Peyer's patch (tissue), 4 donors: ENCODE results near the gene DENND4B. TPM values are rescaled to one million over a fixed set of nuclear protein-coding genes. Genes with fewer than 3 reads are reported as not detected.
A peak's percentile ranks its signal among the peaks of the same experiment; 100 is the strongest.

Experiments used
- DNase-seq, 3 donors: peaks; one replicate each; pipeline ENCODE4 v3.0.0-alpha.2; 2017 to 2019
- H3K27ac ChIP-seq, 4 donors: fragments of 200-600 bp; sonication (generic); one replicate each; pipeline ENCODE4 v1.5.1; 2016 to 2019
- H3K27me3 ChIP-seq, 2 donors: fragments of 200-600 bp; sonication (generic); one replicate each; pipeline ENCODE4 v1.5.1; 2019
- H3K36me3 ChIP-seq, 3 donors: fragments of 200-600 bp; sonication (generic); one replicate each; pipeline ENCODE4 v1.5.1; 2016 to 2019
- H3K4me1 ChIP-seq, 4 donors: fragments of 200-600 bp; sonication (generic); one replicate each; pipeline ENCODE4 v1.5.1; 2016 to 2019
- H3K4me3 ChIP-seq, 4 donors: fragments of 200-600 bp; sonication (generic); 1 replicate in 3 of 4; 2 replicates in 1 of 4; pipeline ENCODE4 v1.5.1; 2016 to 2019; ENCODE audit warnings: mild to moderate bottlenecking in 1 of 4
- H3K9me3 ChIP-seq, 4 donors: fragments of 200-600 bp; sonication (generic); one replicate each; pipeline ENCODE4 v1.5.1; 2016 to 2019; ENCODE audit warnings: mild to moderate bottlenecking in 1 of 4
- CTCF ChIP-seq, 6 experiments: fragments of 450-650 bp in 4 of 6; fragments of 200-600 bp in 2 of 6; sonication (generic) in 1 of 6; IDR thresholded peaks; one replicate each; pipeline ENCODE4 v1.5.1; 2017 to 2019; ENCODE audit warnings: antibody characterized with exemption in 6 of 6, mild to moderate bottlenecking in 3 of 6, moderate library complexity in 1 of 6
- POLR2A ChIP-seq, 2 donors: fragments of 450-650 bp; IDR thresholded peaks; one replicate each; pipeline ENCODE4 v1.5.1; 2017; ENCODE audit warnings: antibody characterized with exemption in 2 of 2, mild to moderate bottlenecking in 2 of 2, moderate library complexity in 2 of 2
- small RNA-seq, 2 donors: library from RNA; depleted of rRNA; stranded (forward); fragments of <200 nt; gene quantifications; one replicate each; pipeline ENCODE3, GENCODE V24; 2016
- total RNA-seq, 4 donors: library from RNA; depleted of rRNA; stranded (reverse); fragments of >200 nt; gene quantifications; one replicate each; pipeline ENCODE4 v1.1.0, GENCODE V29; 2016

DENND4B gene
- total RNA-seq, 4 donors from 2014 or later = 48.2 to 130 (median 91.6) TPM

- no peak overlapping the region for H3K27ac ChIP-seq
- no peak for DNase-seq
- no peak for TF ChIP-seq POLR2A (IDR thresholded peaks at IDR 0.05)
- TF ChIP-seq CTCF (IDR thresholded peaks at IDR 0.05) = no peak
- no peaks in the 10 kb centered on the region for H3K27me3 ChIP-seq
- H3K4me1 ChIP-seq = peaks cover 0 to 52% (median 7%) of the 10 kb centered on the region in 4 donors
- H3K9me3 ChIP-seq = no peaks in the 10 kb centered on the region
- no peaks in the 10 kb centered on the region for H3K36me3 ChIP-seq
- H3K4me3 ChIP-seq = no peak overlapping the region
Observed at GRCh38 chr1:153886127-153886526, 60.4 kb downstream of the DENND4B start.

GRCh38 chr1:153883223-153883622, 63.3 kb downstream of the DENND4B start:
- H3K27me3 ChIP-seq = no peaks in the 10 kb centered on the region
- H3K4me1 ChIP-seq = peaks cover 0 to 46% (median 4%) of the 10 kb centered on the region in 4 donors
- H3K4me3 ChIP-seq = no peak overlapping the region
- TF ChIP-seq POLR2A (IDR thresholded peaks at IDR 0.05) = no peak
- TF ChIP-seq CTCF (IDR thresholded peaks at IDR 0.05) = no peak
- DNase-seq = no peak
- H3K9me3 ChIP-seq = no peaks in the 10 kb centered on the region
- H3K27ac ChIP-seq = no peak overlapping the region
- no peaks in the 10 kb centered on the region for H3K36me3 ChIP-seq

- TF ChIP-seq POLR2A (IDR thresholded peaks at IDR 0.05) = no peak
- no peak overlapping the region for H3K27ac ChIP-seq
- no peaks in the 10 kb centered on the region for H3K27me3 ChIP-seq
- DNase-seq = no peak
- H3K4me3 ChIP-seq = no peak overlapping the region
- H3K36me3 ChIP-seq = no peaks in the 10 kb centered on the region
- peaks cover 0 to 38% (median 4%) of the 10 kb centered on the region in 4 donors for H3K4me1 ChIP-seq
- no peaks in the 10 kb centered on the region for H3K9me3 ChIP-seq
Observed at GRCh38 chr1:153882296-153882912, 64.1 kb downstream of the DENND4B start.

- H3K4me1 ChIP-seq = peaks cover 0 to 33% (median 4%) of the 10 kb centered on the region in 4 donors
- TF ChIP-seq POLR2A (IDR thresholded peaks at IDR 0.05) = no peak
- TF ChIP-seq CTCF (IDR thresholded peaks at IDR 0.05) = no peak
- no peak overlapping the region for H3K27ac ChIP-seq
Observed at GRCh38 chr1:153881751-153882150, 64.8 kb downstream of the DENND4B start.

GRCh38 chr1:153880962-153881361, 65.6 kb downstream of the DENND4B start:
- no peak overlapping the region for H3K4me3 ChIP-seq
- DNase-seq = peak; percentile 47 to 87 (median 83)
- peaks cover 0 to 31% (median 4%) of the 10 kb centered on the region in 4 donors for H3K4me1 ChIP-seq
- TF ChIP-seq POLR2A (IDR thresholded peaks at IDR 0.05) (no peak), CTCF (IDR thresholded peaks at IDR 0.05) (no peak)
- H3K27me3 ChIP-seq = no peaks in the 10 kb centered on the region
- no peaks in the 10 kb centered on the region for H3K9me3 ChIP-seq
- no peaks in the 10 kb centered on the region for H3K36me3 ChIP-seq
- H3K27ac ChIP-seq = no peak overlapping the region

More at GRCh38 chr1:153881751-153882150, 64.8 kb downstream of the DENND4B start:
- no peaks in the 10 kb centered on the region for H3K9me3 ChIP-seq
- no peaks in the 10 kb centered on the region for H3K36me3 ChIP-seq
- H3K4me3 ChIP-seq = no peak overlapping the region
- DNase-seq = no peak
- H3K27me3 ChIP-seq = no peaks in the 10 kb centered on the region

- DNase-seq = no peak
- H3K36me3 ChIP-seq = no peaks in the 10 kb centered on the region
- TF ChIP-seq POLR2A (IDR thresholded peaks at IDR 0.05) (no peak), CTCF (IDR thresholded peaks at IDR 0.05) (no peak)
- H3K27me3 ChIP-seq = no peaks in the 10 kb centered on the region
- H3K4me3 ChIP-seq = no peak overlapping the region
- peaks cover 0 to 31% (median 4%) of the 10 kb centered on the region in 4 donors for H3K4me1 ChIP-seq
- no peak overlapping the region for H3K27ac ChIP-seq
- no peaks in the 10 kb centered on the region for H3K9me3 ChIP-seq
Observed at GRCh38 chr1:153880024-153880423, 66.5 kb downstream of the DENND4B start.

Small RNA genes lying within 50 kb of the gene (small RNA-seq; reads per million reads assigned to genes)
- gene AL831737.1 (0 reads per million in 2 donors), gene MIR6737 (0 reads per million in 2 donors)

Other genes starting within 250 kb of the DENND4B start
- 10 to 100 TPM; 24.3 to 75.1 (median 42.4) TPM for gene INTS3, start 218.7 kb downstream of the DENND4B start, total RNA-seq
- gene SLC27A3, start 171.3 kb downstream of the DENND4B start, total RNA-seq = 100 to 1,000 TPM in 1 of 4 donors, 10 to 100 TPM in 3; 12.3 to 124 (median 22.0) TPM
- gene GATAD2B, start 23.7 kb downstream of the DENND4B start, total RNA-seq = 10 to 100 TPM; 22.3 to 65.2 (median 24.7) TPM
- gene CRTC2, start 11.9 kb upstream of the DENND4B start, total RNA-seq = 10 to 100 TPM; 20.0 to 42.1 (median 32.4) TPM
- gene SLC39A1, start 16.8 kb upstream of the DENND4B start, total RNA-seq = 10 to 100 TPM; 20.6 to 73.0 (median 60.1) TPM
- 10 to 100 TPM; 14.5 to 21.6 (median 16.6) TPM for gene CREB3L4, start 21.2 kb upstream of the DENND4B start, total RNA-seq
- 100 to 1,000 TPM; 172 to 321 (median 193) TPM for gene JTB, start 31.0 kb upstream of the DENND4B start, total RNA-seq
- gene RAB13, start 39.6 kb upstream of the DENND4B start, total RNA-seq = 10 to 100 TPM; 15.1 to 51.2 (median 15.8) TPM
- gene RPS27, start 44.0 kb upstream of the DENND4B start, total RNA-seq = 1,000 to 10,000 TPM in 1 of 4 donors, 100 to 1,000 TPM in 3; 660 to 1,996 (median 833) TPM
- gene NUP210L, start 208.4 kb upstream of the DENND4B start, total RNA-seq = under 1 TPM in 1 of 4 donors, not detected in 3; 0.18 TPM
- gene TPM3, start 245.4 kb upstream of the DENND4B start, total RNA-seq = 100 to 1,000 TPM; 200 to 451 (median 280) TPM